Bronchial smooth muscle cell (primary cell): ENCODE measurements around the gene DES. TPM values are rescaled to one million over a fixed set of nuclear protein-coding genes. Genes with fewer than 3 reads are reported as not detected.

Experiments used
- total RNA-seq: library from RNA; depleted of rRNA; stranded (reverse); fragments of >200 nt; gene quantifications from 2 replicates; pipeline ENCODE4 v1.2.1, GENCODE V29; 2014

The DES gene
- 2.4 and 2.7 TPM in 2 replicates for total RNA-seq

GRCh38 chr2:219418155-219419011 lies at the start of gene DES:
Gene DES (plus strand): TSS chr2:219418377. CDS start chr2:219418463, 86 bp downstream.

DNA sequence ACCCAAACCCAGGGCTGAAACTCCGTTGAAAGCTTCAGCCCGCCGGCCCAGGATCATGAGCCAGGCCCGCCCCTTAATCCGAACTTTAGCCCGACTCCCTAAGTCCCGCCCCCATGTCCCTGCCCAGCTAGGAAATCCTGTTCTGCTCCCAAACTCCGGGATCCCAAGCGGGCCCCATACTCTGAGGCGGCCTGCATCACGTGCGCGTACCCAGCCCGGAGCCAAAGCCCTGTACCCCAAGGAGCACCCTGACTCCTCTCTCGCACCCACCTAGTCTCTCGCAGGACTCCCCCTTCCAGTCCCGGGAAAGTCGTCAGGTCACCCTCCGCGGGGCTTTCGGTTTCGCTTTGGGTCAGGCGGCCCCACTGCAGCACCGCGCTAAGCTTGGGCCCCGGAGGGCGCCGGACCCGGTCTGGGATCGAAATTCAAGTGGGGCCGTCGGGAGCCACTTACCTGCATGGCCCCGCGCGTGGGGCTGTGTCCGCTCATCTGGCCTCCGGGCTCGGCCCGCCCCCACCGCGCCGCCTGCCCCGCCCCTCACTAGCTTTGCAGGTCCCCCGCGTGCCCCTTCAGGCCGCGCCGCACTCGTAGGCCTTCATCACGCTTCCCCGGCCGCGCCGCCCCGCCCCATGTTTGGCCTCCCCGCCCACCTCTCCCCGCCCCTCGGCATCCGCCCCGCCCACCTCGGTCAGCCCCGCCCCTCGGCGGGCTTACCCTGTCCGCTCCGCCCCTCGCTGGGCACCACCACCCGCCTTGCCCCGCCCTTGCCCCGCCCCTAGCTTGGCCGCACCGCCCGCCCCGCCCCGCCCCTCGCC lies 30.7 kb upstream of the DES start, which contains the start of gene DNPEP:
TSS of gene DNPEP (minus strand) at position 607 of the 815 bp plus-strand sequence. CDS start at position 489, 118 bp downstream.

DNA sequence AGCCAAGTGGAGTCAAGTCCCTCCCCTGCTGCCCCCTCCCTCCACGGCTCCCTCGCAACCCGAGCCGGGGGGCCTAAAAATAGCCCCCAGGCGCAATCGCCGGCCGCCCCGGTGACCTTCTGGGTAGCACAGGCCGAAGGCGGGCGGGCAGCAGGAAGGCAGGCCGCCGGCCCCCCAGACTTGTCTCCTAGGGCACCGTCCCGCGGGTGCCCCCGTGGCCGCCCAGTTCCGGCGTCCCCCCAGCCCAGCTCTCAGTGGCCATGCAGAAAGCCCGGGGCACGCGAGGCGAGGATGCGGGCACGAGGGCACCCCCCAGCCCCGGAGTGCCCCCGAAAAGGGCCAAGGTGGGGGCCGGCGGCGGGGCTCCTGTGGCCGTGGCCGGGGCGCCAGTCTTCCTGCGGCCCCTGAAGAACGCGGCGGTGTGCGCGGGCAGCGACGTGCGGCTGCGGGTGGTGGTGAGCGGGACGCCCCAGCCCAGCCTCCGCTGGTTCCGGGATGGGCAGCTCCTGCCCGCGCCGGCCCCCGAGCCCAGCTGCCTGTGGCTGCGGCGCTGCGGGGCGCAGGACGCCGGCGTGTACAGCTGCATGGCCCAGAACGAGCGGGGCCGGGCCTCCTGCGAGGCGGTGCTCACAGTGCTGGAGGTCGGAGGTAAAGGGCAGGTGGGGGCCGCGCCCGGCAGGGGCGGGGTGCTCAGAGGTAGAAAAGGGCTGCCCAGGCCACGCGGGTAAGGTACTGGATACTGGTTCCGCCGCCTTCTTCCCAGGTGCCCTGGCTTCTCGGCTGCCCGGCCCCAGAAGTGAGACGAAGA lies 16.7 kb downstream of the DES start, which contains the start of gene SPEG:
TSS of gene SPEG (plus strand) at position 126 of the 808 bp plus-strand sequence. CDS start at position 261, 135 bp downstream.

Other genes starting within 250 kb of the DES start
- gene SLC23A3, start 248.3 kb upstream of the DES start, total RNA-seq = 0.63 and 2.5 TPM in 2 replicates
- 24.7 and 27.0 TPM in 2 replicates for gene CNPPD1, start 241.5 kb upstream of the DES start, total RNA-seq
- gene RETREG2, start 240.1 kb upstream of the DES start, total RNA-seq = 69.0 and 78.2 TPM in 2 replicates
- 22.2 and 26.7 TPM in 2 replicates for gene ZFAND2B, start 211.6 kb upstream of the DES start, total RNA-seq
- 26.8 and 61.6 TPM in 2 replicates for gene ABCB6, start 199.4 kb upstream of the DES start, total RNA-seq
- 24.3 and 26.4 TPM in 2 replicates for gene ATG9A, start 188.7 kb upstream of the DES start, total RNA-seq
- 18.0 and 20.5 TPM in 2 replicates for gene ANKZF1, start 188.6 kb upstream of the DES start, total RNA-seq
- gene GLB1L, start 172.9 kb upstream of the DES start, total RNA-seq = 11.6 and 18.6 TPM in 2 replicates
- gene STK16, start 172.9 kb upstream of the DES start, total RNA-seq = 27.7 and 47.0 TPM in 2 replicates
- gene TUBA4B, start 165.1 kb upstream of the DES start, total RNA-seq = under 0.01 TPM in 1 of 2 replicates, not detected in the other
- gene TUBA4A, start 164.5 kb upstream of the DES start, total RNA-seq = 9.4 and 17.8 TPM in 2 replicates
- gene DNAJB2, start 139.0 kb upstream of the DES start, total RNA-seq = 53.9 and 109 TPM in 2 replicates
- gene PTPRN, start 109.0 kb upstream of the DES start, total RNA-seq = 7.2 and 12.6 TPM in 2 replicates
- not detected in 2 replicates for gene RESP18, start 85.6 kb upstream of the DES start, total RNA-seq
- 78.2 and 137 TPM in 2 replicates for gene DNPEP, start 30.5 kb upstream of the DES start, total RNA-seq
- 7.8 and 9.1 TPM in 2 replicates for gene SPEG, start 16.5 kb downstream of the DES start, total RNA-seq
- 57.7 and 58.9 TPM in 2 replicates for gene GMPPA, start 80.5 kb downstream of the DES start, total RNA-seq
- 0.09 and 0.16 TPM in 2 replicates for gene ASIC4, start 96.1 kb downstream of the DES start, total RNA-seq
- 49.3 and 59.7 TPM in 2 replicates for gene CHPF, start 125.4 kb downstream of the DES start, total RNA-seq
- gene TMEM198, start 125.7 kb downstream of the DES start, total RNA-seq = 0.95 and 1.3 TPM in 2 replicates
- gene OBSL1, start 153.2 kb downstream of the DES start, total RNA-seq = 30.7 and 54.0 TPM in 2 replicates
- 0.26 and 0.32 TPM in 2 replicates for gene INHA, start 153.9 kb downstream of the DES start, total RNA-seq
- gene STK11IP, start 179.5 kb downstream of the DES start, total RNA-seq = 13.1 and 15.1 TPM in 2 replicates
- gene SLC4A3, start 209.3 kb downstream of the DES start, total RNA-seq = 2.0 and 2.2 TPM in 2 replicates